Transverse colon (tissue), 4 donors: Measurements from ENCODE around the gene PLCB1. TPM values are rescaled to one million over a fixed set of nuclear protein-coding genes. Genes with fewer than 3 reads are reported as not detected.

Experiments used
- DNase-seq: peaks from one replicate; pipeline ENCODE4 v3.0.0-alpha.2; 2019
- H3K27ac ChIP-seq, 4 donors: fragments of 200-600 bp; sonication (generic); 2 replicates each; pipeline ENCODE4 v1.5.1; 2016 to 2018; ENCODE audit warnings: inconsistent platforms in 4 of 4
- H3K27me3 ChIP-seq: fragments of 200-600 bp; sonication (generic); 2 replicates; pipeline ENCODE4 v1.5.1; 2017; ENCODE audit warnings: inconsistent platforms
- H3K36me3 ChIP-seq, 4 donors: fragments of 200-600 bp; sonication (generic); 2 replicates each; pipeline ENCODE4 v1.5.1; 2017 to 2019; ENCODE audit warnings: inconsistent platforms in 4 of 4
- H3K4me1 ChIP-seq, 4 donors: fragments of 200-600 bp; sonication (generic); 2 replicates each; pipeline ENCODE4 v1.5.1; 2017 to 2020; ENCODE audit warnings: inconsistent platforms in 4 of 4
- H3K4me3 ChIP-seq, 4 donors: fragments of 200-600 bp; sonication (generic); 1 replicate in 1 of 4; 2 replicates in 3 of 4; pipeline versions ENCODE4 v1.5.1 to v1.6.1; 2017 to 2019; ENCODE audit warnings: inconsistent platforms in 4 of 4
- H3K9me3 ChIP-seq, 2 donors: fragments of 200-600 bp; sonication (generic); 2 replicates each; pipeline ENCODE4 v1.5.1; 2017 to 2019; ENCODE audit warnings: inconsistent platforms in 2 of 2
- CTCF ChIP-seq, 5 experiments: fragments of 200-600 bp in 3 of 5; fragments of 450-650 bp in 2 of 5; sonication (generic) in 3 of 5; IDR thresholded peaks; 1 replicate in 2 of 5; 2 replicates in 3 of 5; pipeline ENCODE4 v1.5.1; 2016 to 2017; ENCODE audit warnings: antibody characterized with exemption in 5 of 5, inconsistent platforms in 3 of 5, mild to moderate bottlenecking in 2 of 5, moderate library complexity in 1 of 5
- EP300 ChIP-seq: sonication (generic); formaldehyde crosslinking; IDR thresholded peaks from one replicate; pipeline ENCODE4 v1.6.1; 2017; ENCODE audit warnings: antibody characterized with exemption, low read depth
- POLR2A ChIP-seq: fragments of 450-650 bp; IDR thresholded peaks from one replicate; pipeline ENCODE4 v1.6.1; 2016; ENCODE audit warnings: antibody characterized with exemption, mild to moderate bottlenecking, moderate library complexity
- POLR2AphosphoS5 ChIP-seq, 3 donors: sonication (generic); formaldehyde crosslinking; IDR thresholded peaks; one replicate each; pipeline ENCODE4 v1.6.1; 2016; ENCODE audit warnings: antibody characterized with exemption in 3 of 3
- WGBS, 2 donors: methylation state at CpG; one replicate each; pipeline ENCODE4 v1.1.5; 2018; ENCODE audit warnings: low coverage in 1 of 2; 5-methylcytosine and 5-hydroxymethylcytosine counted together
- in situ Hi-C, 4 donors: fragments of 200-750 bp; cut with MboI; loops; one replicate each; pipeline versions ENCODE4 v1.15.0 to v1.15.1; 2017; ENCODE audit warnings: low sequenced_read_pairs in 3 of 4, low pct_ligation_motif_present in 1 of 4, low pct_unique_long_range_greater_than_20kb in 1 of 4
- intact Hi-C: fragments of 100-400 bp; cut with DNase I; formaldehyde crosslinking; loops from one replicate; pipeline ENCODE4 v1.15.1; 2023; ENCODE audit warnings: low total_unique reads
- total RNA-seq, 4 donors: library from RNA; depleted of rRNA; stranded (reverse); fragments of >200 nt; gene quantifications; one replicate each; pipeline ENCODE4 v1.1.0, GENCODE V29; 2016

PLCB1 gene
- total RNA-seq, 4 donors from 2014 or later: 13.1 to 18.6 (median 15.8) TPM

- Histone ChIP-seq H3K27ac (no peak overlapping the region), H3K36me3 (no peaks in the 10 kb centered on the region), H3K4me3 (no peak overlapping the region), H3K9me3 (no peaks in the 10 kb centered on the region), H3K4me1 (no peaks in the 10 kb centered on the region), H3K27me3 (no peaks in the 10 kb centered on the region)
- DNase-seq: no peak
- intact Hi-C loops: no loop called here
- TF ChIP-seq POLR2AphosphoS5 (IDR thresholded peaks at IDR 0.05): no peak
- TF ChIP-seq EP300: no peak
- TF ChIP-seq POLR2A: no peak
- TF ChIP-seq CTCF (IDR thresholded peaks at IDR 0.05): no peak
- in situ Hi-C loops: no loop called here
Observed at GRCh38 chr20:8616792-8617191, 484.7 kb downstream of the PLCB1 start.

GRCh38 chr20:8621001-8621400, 488.9 kb downstream of the PLCB1 start:
- TF ChIP-seq CTCF (IDR thresholded peaks at IDR 0.05) (no peak), POLR2AphosphoS5 (IDR thresholded peaks at IDR 0.05) (no peak), POLR2A (no peak), EP300 (no peak)
- H3K9me3 ChIP-seq: no peaks in the 10 kb centered on the region
- no peak overlapping the region for H3K27ac ChIP-seq
- in situ Hi-C loops (no loop called here), intact Hi-C loops (no loop called here)
- no peak for DNase-seq
- no peaks in the 10 kb centered on the region for H3K4me1 ChIP-seq
- no peak overlapping the region for H3K4me3 ChIP-seq
- H3K27me3 ChIP-seq: no peaks in the 10 kb centered on the region
- WGBS, 2 donors: 75 to 77% methylated on average over 3 of the region's 3 CpGs
- H3K36me3 ChIP-seq: no peaks in the 10 kb centered on the region

- no peaks in the 10 kb centered on the region for H3K36me3 ChIP-seq
- H3K4me1 ChIP-seq: peaks cover 0 to 6% (median 1%) of the 10 kb centered on the region in 4 donors
- no peaks in the 10 kb centered on the region for H3K9me3 ChIP-seq
- no peaks in the 10 kb centered on the region for H3K27me3 ChIP-seq
- intact Hi-C loops: no loop called here
- no peak for TF ChIP-seq POLR2AphosphoS5 (IDR thresholded peaks at IDR 0.05)
- no peak for TF ChIP-seq POLR2A
- TF ChIP-seq EP300: no peak
- no peak for TF ChIP-seq CTCF (IDR thresholded peaks at IDR 0.05)
- DNase-seq: no peak
- 74 to 83% methylated on average over 3 of the region's 3 CpGs for WGBS, 2 donors
- in situ Hi-C loops: no loop called here
- no peak overlapping the region for H3K27ac ChIP-seq
- no peak overlapping the region for H3K4me3 ChIP-seq
Observed at GRCh38 chr20:8624046-8624445, 492.0 kb downstream of the PLCB1 start.

- no peak for TF ChIP-seq POLR2AphosphoS5 (IDR thresholded peaks at IDR 0.05)
- TF ChIP-seq EP300: no peak
- no peak for TF ChIP-seq CTCF (IDR thresholded peaks at IDR 0.05)
- no peak for TF ChIP-seq POLR2A
- intact Hi-C loops: no loop called here
- no peak for DNase-seq
- H3K36me3 ChIP-seq: no peaks in the 10 kb centered on the region
- no peaks in the 10 kb centered on the region for H3K9me3 ChIP-seq
- no peaks in the 10 kb centered on the region for H3K27me3 ChIP-seq
- no peak overlapping the region for H3K4me3 ChIP-seq
- H3K27ac ChIP-seq: no peak overlapping the region
- H3K4me1 ChIP-seq: peaks cover 0 to 6% (median 1%) of the 10 kb centered on the region in 4 donors
- in situ Hi-C loops: no loop called here
Observed at GRCh38 chr20:8624616-8625015, 492.6 kb downstream of the PLCB1 start.
